Endodermal cell (in vitro differentiated cells): Measurements from ENCODE around the gene SDE2. TPM values are rescaled to one million over a fixed set of nuclear protein-coding genes. Genes with fewer than 3 reads are reported as not detected.
"Not testable (repeated sequence)": the region's sequence is repeated elsewhere in the genome, so short reads cannot be mapped to it uniquely, and the experiment has no call there.

Experiments
- DNase-seq: peaks from one replicate; pipeline ENCODE4 v3.0.0-alpha.2; 2017
- H3K27ac ChIP-seq: 2 replicates; pipeline ENCODE4 v1.5.1; 2013; ENCODE audit warnings: mild to moderate bottlenecking, low read depth, low read length, moderate library complexity
- H3K27me3 ChIP-seq: 2 replicates; pipeline ENCODE4 v1.6.1; 2013; ENCODE audit warnings: mild to moderate bottlenecking, low read length, moderate library complexity; ENCODE audit not compliant: insufficient read depth, control insufficient read depth, poor library complexity, severe bottlenecking
- H3K36me3 ChIP-seq: 2 replicates; pipeline ENCODE4 v1.7.0; 2013; ENCODE audit warnings: mild to moderate bottlenecking, low read length, moderate library complexity; ENCODE audit not compliant: control insufficient read depth, insufficient read depth
- H3K4me1 ChIP-seq: one replicate; pipeline ENCODE4 v1.7.0; 2013; ENCODE audit warnings: low read length; ENCODE audit not compliant: control insufficient read depth, insufficient read depth
- H3K4me3 ChIP-seq: 2 replicates; pipeline ENCODE4 v1.5.1; 2013; ENCODE audit warnings: mild to moderate bottlenecking, low read length, moderate library complexity
- H3K9ac ChIP-seq: 2 replicates; pipeline ENCODE4 v1.6.1; 2013; ENCODE audit warnings: mild to moderate bottlenecking, low read length, moderate library complexity; ENCODE audit not compliant: poor library complexity, severe bottlenecking; ENCODE audit errors: extremely low read depth
- H3K9me3 ChIP-seq: 2 replicates; pipeline ENCODE4 v1.6.1; 2013; ENCODE audit warnings: mild to moderate bottlenecking, low read length, moderate library complexity; ENCODE audit not compliant: control insufficient read depth
- H3K27ac Mint-ChIP-seq: 2 replicates; pipeline ENCODE4 v1.8.0; 2020; ENCODE audit warnings: mixed read lengths
- H3K27me3 Mint-ChIP-seq: 2 replicates; pipeline ENCODE4 v1.8.0; 2021; ENCODE audit warnings: mild to moderate bottlenecking, mixed read lengths; ENCODE audit not compliant: insufficient read depth
- H3K36me3 Mint-ChIP-seq: 2 replicates; pipeline ENCODE4 v1.8.0; 2020; ENCODE audit warnings: low read depth, mixed read lengths
- H3K4me1 Mint-ChIP-seq: 2 replicates; pipeline ENCODE4 v1.8.0; 2020; ENCODE audit warnings: mixed read lengths
- H3K4me3 Mint-ChIP-seq: 2 replicates; pipeline ENCODE4 v1.8.0; 2020; ENCODE audit warnings: mild to moderate bottlenecking, moderate library complexity, mixed read lengths
- H3K9me3 Mint-ChIP-seq: 2 replicates; pipeline ENCODE4 v1.8.0; 2020; ENCODE audit warnings: mild to moderate bottlenecking, mixed read lengths
- WGBS, 2 experiments: methylation state at CpG; one replicate each; pipeline versions ENCODE4 v1.1.5 to v1.1.7; 2013; ENCODE audit warnings: missing lambda C conversion rate in 2 of 2, mixed read lengths in 1 of 2; ENCODE audit not compliant: insufficient coverage in 1 of 2, insufficient read length in 1 of 2; 5-methylcytosine and 5-hydroxymethylcytosine counted together
- total RNA-seq, 2 donors: library from RNA; stranded (reverse); fragmentation: NEBNext Ultra II Directional in 1 of 2; extraction: Animal tissue kit (Norgen Biotek cat#: 25700) in 1 of 2; gene quantifications; 2 replicates in 1 of 2; 3 replicates in 1 of 2; pipeline ENCODE4 v1.2.1, GENCODE V29; 2021
- TF ChIP-seq, protein P1 (sequence below): fragments of 200-600 bp; sonication (generic); conservative IDR thresholded peaks from 2 replicates; pipeline ENCODE4 v1.5.0; 2021; ENCODE audit warnings: antibody characterized with exemption, mild to moderate bottlenecking

SDE2 gene
- total RNA-seq, 2 donors from 2014 or later, result 19.0 to 21.6 TPM

DNA sequence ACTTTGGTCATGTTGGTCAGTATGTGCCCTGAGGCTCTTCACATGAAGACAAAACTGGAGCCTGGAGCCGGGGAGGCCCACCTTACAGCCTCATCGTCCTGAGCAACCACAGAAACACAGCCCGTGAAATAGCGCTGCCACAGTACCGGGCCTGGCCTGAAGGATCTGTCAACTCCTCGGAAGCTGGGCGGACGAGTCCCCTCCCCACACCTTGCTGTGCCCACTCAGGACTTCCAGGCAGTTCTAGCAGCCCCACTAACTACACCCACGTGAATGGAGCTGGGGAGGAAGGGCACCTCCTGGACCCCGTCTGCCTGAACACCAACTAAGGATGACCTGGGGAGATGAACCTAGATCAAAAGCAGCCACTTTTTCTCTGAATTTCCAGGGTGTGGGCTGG, 24.7 kb downstream of the SDE2 start:
- Mint-ChIP-seq H3K9me3 (peaks cover 18% of the 10 kb centered on the region), H3K36me3 (peaks cover 29% of the 10 kb centered on the region), H3K4me3 (no peak overlapping the region), H3K27me3 (no peaks in the 10 kb centered on the region), H3K4me1 (no peaks in the 10 kb centered on the region), H3K27ac (no peak overlapping the region)
- Histone ChIP-seq H3K36me3 (peaks cover 14% of the 10 kb centered on the region), H3K9ac (no peak overlapping the region), H3K27me3 (no peaks in the 10 kb centered on the region), H3K27ac (no peak overlapping the region), H3K4me1 (no peaks in the 10 kb centered on the region), H3K4me3 (no peak overlapping the region), H3K9me3 (no peaks in the 10 kb centered on the region)
- no peak for DNase-seq
- 92 to 98% methylated on average over 6 to 10 of the region's 10 CpGs for WGBS, 2 experiments
- TF ChIP-seq, protein P1, sequence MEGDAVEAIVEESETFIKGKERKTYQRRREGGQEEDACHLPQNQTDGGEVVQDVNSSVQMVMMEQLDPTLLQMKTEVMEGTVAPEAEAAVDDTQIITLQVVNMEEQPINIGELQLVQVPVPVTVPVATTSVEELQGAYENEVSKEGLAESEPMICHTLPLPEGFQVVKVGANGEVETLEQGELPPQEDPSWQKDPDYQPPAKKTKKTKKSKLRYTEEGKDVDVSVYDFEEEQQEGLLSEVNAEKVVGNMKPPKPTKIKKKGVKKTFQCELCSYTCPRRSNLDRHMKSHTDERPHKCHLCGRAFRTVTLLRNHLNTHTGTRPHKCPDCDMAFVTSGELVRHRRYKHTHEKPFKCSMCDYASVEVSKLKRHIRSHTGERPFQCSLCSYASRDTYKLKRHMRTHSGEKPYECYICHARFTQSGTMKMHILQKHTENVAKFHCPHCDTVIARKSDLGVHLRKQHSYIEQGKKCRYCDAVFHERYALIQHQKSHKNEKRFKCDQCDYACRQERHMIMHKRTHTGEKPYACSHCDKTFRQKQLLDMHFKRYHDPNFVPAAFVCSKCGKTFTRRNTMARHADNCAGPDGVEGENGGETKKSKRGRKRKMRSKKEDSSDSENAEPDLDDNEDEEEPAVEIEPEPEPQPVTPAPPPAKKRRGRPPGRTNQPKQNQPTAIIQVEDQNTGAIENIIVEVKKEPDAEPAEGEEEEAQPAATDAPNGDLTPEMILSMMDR, result peak; percentile 27

DNA sequence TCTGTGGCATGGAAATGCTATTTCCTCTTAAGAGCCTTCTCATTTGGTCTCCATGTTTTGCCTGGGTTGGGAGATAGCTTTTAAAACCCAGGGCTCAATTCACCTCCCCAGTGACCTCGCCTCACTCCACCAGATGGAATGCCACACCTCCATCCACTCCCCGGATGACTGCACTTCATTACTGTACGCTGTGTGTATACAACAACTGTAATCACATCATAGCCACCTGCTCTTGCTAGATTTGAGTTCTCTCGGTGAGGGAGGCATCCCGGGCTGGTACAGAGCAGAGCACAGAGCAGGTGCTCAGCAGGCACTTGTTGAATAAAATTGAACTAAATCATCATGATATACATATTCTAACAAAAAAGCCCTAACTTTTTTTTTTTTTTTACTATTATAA, 26.0 kb downstream of the SDE2 start:
- Mint-ChIP-seq H3K4me1 (no peaks in the 10 kb centered on the region), H3K4me3 (no peak overlapping the region), H3K9me3 (peaks cover 24% of the 10 kb centered on the region), H3K27ac (no peak overlapping the region), H3K27me3 (no peaks in the 10 kb centered on the region), H3K36me3 (peaks cover 20% of the 10 kb centered on the region)
- Histone ChIP-seq H3K9ac (no peak overlapping the region), H3K4me1 (no peaks in the 10 kb centered on the region), H3K9me3 (no peaks in the 10 kb centered on the region), H3K4me3 (no peak overlapping the region), H3K36me3 (peaks cover 6% of the 10 kb centered on the region), H3K27me3 (no peaks in the 10 kb centered on the region), H3K27ac (no peak overlapping the region)
- TF ChIP-seq, protein P1, result no peak
- WGBS, 2 experiments, result 96 to 98% methylated on average over 4 to 5 of the region's 5 CpGs
- no peak for DNase-seq

DNA sequence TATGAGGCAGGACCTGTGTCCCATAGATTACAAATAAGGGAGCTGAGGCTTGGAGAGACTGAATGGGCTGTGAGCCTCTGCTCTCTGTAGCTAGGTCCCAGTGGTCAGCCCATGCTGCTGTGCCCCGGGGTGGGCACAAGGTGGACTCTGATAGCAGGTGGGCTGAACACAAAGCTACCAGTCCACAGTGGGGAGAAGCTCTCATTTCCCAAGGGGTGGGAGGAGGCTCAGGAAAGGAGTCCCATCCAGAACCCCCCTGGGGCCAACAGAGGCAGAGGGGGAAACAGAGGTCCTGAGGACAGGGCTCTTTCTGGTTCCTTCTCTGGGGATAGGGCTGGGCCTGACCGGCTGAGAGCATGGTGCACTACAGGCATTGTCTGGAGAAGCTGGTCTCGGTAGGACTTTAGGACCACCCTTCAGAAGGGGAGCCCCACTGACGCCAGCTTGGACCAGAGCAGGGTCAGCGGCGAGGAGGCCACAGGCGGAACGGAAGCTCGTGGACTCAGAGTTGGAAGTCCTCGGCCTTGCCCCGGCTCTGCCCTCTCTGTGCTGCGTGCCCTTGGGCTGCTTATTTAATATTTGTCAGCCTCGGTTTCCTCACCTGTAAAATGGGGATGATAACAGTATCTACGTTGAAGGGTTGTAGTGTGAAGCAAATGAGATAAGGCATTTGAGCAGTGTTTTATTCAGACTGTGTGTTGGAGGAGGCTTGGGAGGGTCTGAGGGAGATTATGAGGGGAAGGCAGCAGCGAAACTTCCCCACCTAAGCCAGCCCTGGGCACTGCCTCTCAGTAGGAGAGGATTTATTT, 26.6 kb downstream of the SDE2 start:
- TF ChIP-seq, protein P1, result no peak
- no peaks in the 10 kb centered on the region for H3K27me3 Mint-ChIP-seq
- H3K9me3 ChIP-seq, result no peaks in the 10 kb centered on the region
- no peak overlapping the region for H3K27ac ChIP-seq
- peaks cover 24% of the 10 kb centered on the region for H3K9me3 Mint-ChIP-seq
- H3K36me3 Mint-ChIP-seq, result peaks cover 15% of the 10 kb centered on the region
- no peak overlapping the region for H3K27ac Mint-ChIP-seq
- no peaks in the 10 kb centered on the region for H3K4me1 Mint-ChIP-seq
- peaks cover 6% of the 10 kb centered on the region for H3K36me3 ChIP-seq
- no peak overlapping the region for H3K4me3 Mint-ChIP-seq
- no peaks in the 10 kb centered on the region for H3K4me1 ChIP-seq
- no peak for DNase-seq
- WGBS, 2 experiments, result 94 to 96% methylated on average over 5 to 15 of the region's 15 CpGs
- H3K27me3 ChIP-seq, result no peaks in the 10 kb centered on the region
- no peak overlapping the region for H3K9ac ChIP-seq
- no peak overlapping the region for H3K4me3 ChIP-seq

DNA sequence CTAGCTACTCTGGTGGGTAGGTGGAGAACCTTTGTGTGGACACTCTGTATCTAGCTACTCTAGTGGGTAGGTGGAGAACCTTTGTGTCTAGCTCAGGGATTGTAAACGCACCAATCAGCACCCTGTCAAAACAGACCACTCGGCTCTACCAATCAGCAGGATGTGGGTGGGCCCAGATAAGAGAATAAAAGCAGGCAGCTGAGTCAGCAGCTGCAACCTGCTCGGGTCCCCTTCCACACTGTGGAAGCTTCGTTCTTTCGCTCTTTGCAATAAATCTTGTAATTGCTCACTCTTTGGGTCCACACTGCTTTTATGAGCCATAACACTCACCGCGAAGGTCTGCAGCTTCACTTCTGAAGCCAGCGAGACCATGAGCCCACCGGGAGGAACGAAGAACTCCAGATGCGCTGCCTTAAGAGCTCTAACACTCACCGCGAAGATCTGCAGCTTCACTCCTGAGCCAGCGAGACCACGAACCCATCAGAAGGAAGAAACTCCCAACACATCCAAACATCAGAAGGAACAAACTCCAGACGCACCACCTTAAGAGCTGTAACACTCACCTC, 28.5 kb downstream of the SDE2 start:
- H3K9me3 ChIP-seq, H3K4me1 Mint-ChIP-seq, H3K4me3 ChIP-seq, DNase-seq, H3K27me3 ChIP-seq, H3K9ac ChIP-seq, H3K27ac Mint-ChIP-seq, H3K4me1 ChIP-seq, H3K27me3 Mint-ChIP-seq, H3K36me3 Mint-ChIP-seq, H3K36me3 ChIP-seq, H3K4me3 Mint-ChIP-seq, H3K27ac ChIP-seq: not testable (repeated sequence)
- WGBS, 2 experiments, result 95 to 96% methylated on average over 10 to 16 of the region's 16 CpGs
- peaks cover 20% of the 10 kb centered on the region for H3K9me3 Mint-ChIP-seq

DNA sequence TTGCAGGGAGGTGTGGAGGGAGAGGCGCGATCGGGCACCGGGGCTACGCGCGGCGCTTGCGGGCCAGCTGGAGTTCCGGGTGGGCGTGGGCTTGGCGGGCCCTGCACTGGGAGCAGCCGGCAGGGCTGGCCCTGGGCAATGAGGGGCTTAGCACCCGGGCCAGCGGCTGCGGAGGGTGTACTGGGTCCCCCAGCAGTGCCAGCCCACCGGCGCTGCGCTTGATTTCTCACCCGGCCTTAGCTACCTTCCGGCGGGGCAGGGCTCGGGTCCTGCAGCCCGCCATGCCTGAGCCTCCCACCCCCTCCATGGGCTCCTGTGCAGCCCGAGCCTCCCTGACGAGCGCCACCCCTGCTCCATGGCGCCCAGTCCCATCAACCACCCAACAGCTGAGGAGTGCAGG, 29.4 kb downstream of the SDE2 start:
- not testable (repeated sequence) for H3K4me3 ChIP-seq, H3K4me3 Mint-ChIP-seq, H3K36me3 Mint-ChIP-seq, H3K27ac Mint-ChIP-seq, H3K36me3 ChIP-seq, DNase-seq, H3K9me3 ChIP-seq, H3K4me1 ChIP-seq, H3K4me1 Mint-ChIP-seq, H3K27me3 Mint-ChIP-seq, H3K27ac ChIP-seq, H3K9ac ChIP-seq, H3K27me3 ChIP-seq
- H3K9me3 Mint-ChIP-seq, result peaks cover 20% of the 10 kb centered on the region
- 94 to 96% methylated on average over 5 to 28 of the region's 28 CpGs for WGBS, 2 experiments
